ENCODE measurements around the gene TTC7B. TPM values are rescaled to one million over a fixed set of nuclear protein-coding genes. Genes with fewer than 3 reads are reported as not detected.

TTC7B gene
- total and polyA plus RNA-seq, 2 of the 8 experiments (the other 6 are each of a cell fraction or from before 2014, with no cell fraction given) = 23.7 to 34.0 TPM

DNA sequence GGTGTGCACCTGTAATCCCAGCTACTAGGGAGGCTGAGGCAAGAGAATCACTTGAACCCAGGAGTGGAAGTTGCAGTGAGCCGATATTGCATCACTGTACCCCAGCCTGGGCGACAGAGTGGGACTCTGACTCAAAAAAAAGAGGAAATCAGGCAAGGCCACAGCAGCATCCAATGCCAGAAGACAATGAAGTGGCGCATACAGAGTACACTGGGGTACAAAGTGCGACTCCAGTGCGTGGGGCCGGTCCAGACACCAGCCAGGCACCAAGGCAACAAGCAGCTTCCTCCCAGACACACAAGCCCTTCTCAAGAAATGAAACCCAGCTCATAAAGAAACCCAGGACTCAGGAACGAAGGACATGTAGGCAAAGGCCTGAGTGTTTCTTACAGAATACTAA is 28.2 kb downstream of the TTC7B start:
- H4K20me1 ChIP-seq (replicated peaks in 1 of 2; ENCODE audit: control insufficient read depth in 1 of 2, insufficient read depth in 2 of 2, low read length in 2 of 2) = peaks cover 0 to 1% of the 10 kb centered on the region in 2 experiments
- no peak overlapping the region for H3K56ac ChIP-seq (replicated peaks; ENCODE audit: insufficient read length, low read depth, low read length)
- no peak overlapping the region for H4K91ac ChIP-seq (replicated peaks; ENCODE audit: insufficient read length, low read length)
- no peak overlapping the region for H2BK15ac ChIP-seq (ENCODE audit: low read length)
- no peak overlapping the region for H3K14ac ChIP-seq (ENCODE audit: insufficient read length)
- no peaks in the 10 kb centered on the region for H3K9me3 ChIP-seq (ENCODE audit: insufficient read depth in 2 of 2, low read depth in 1 of 2, low read length in 1 of 2)
- CTCF ChIA-PET (ENCODE audit: partially characterized antibody) = interaction anchor here (0.7 to 7.5 kb wide), 5 partner anchors 13 to 29 kb away, joined by 3 to 59 read pairs (median 4); no protein-coding TSS in a partner anchor
- H3K23me2 ChIP-seq (ENCODE audit: low read depth, low read length) = no peaks in the 10 kb centered on the region
- H3K4ac ChIP-seq (replicated peaks; ENCODE audit: insufficient read length, low read depth, low read length) = no peak overlapping the region
- POLR2A ChIA-PET (ENCODE audit: partially characterized antibody) = no interaction called here
- H2BK5ac ChIP-seq (ENCODE audit: low read depth, low read length) = no peak overlapping the region
- no peak overlapping the region for H4K5ac ChIP-seq (ENCODE audit: insufficient read length, low read depth, low read length)
- H3K79me1 ChIP-seq (ENCODE audit: low read depth, low read length) = no peaks in the 10 kb centered on the region
- no peak overlapping the region for H2BK20ac ChIP-seq (ENCODE audit: low read length)
- H3K9ac ChIP-seq (replicated peaks in 1 of 4; ENCODE audit: extremely low read depth in 1 of 4, low read depth in 3 of 4, low read length in 3 of 4) = no peak overlapping the region
- H2AFZ ChIP-seq (ENCODE audit: low read length) = no peak overlapping the region
- no peaks in the 10 kb centered on the region; a peak in 2 of 7 replicates for H3K4me1 ChIP-seq (replicated peaks in 1 of 4; ENCODE audit: control insufficient read depth in 3 of 4, insufficient read depth in 4 of 4, low read length in 3 of 4)
- no peak overlapping the region for H3K23ac ChIP-seq (ENCODE audit: insufficient read length)
- no peak overlapping the region for H3K18ac ChIP-seq (ENCODE audit: extremely low read depth, low read length)
- H4K8ac ChIP-seq (ENCODE audit: extremely low read depth, insufficient read depth, low read length) = no peak overlapping the region
- WGBS, 2 experiments (ENCODE audit: extremely low coverage in 1 of 2, insufficient coverage in 1 of 2, insufficient read length in 1 of 2, insufficient replicate concordance in 2 of 2, low coverage in 1 of 2, low lambda C conversion rate in 2 of 2, missing lambda C conversion rate in 1 of 2) = 95% methylated on average over 7 of the region's 7 CpGs; no CpG with 5 or more reads in 1 of the 2 experiments
- no peaks in the 10 kb centered on the region for H3K36me3 ChIP-seq (ENCODE audit: control insufficient read depth in 2 of 4, insufficient read depth in 4 of 4, low read length in 3 of 4)
- H2BK120ac ChIP-seq (replicated peaks; ENCODE audit: low read depth, low read length) = no peak overlapping the region
- H2AK5ac ChIP-seq (ENCODE audit: low read depth, low read length) = no peak overlapping the region
- no peak overlapping the region for H3K27ac ChIP-seq (ENCODE audit: low read depth, low read length)
- no peak overlapping the region for H2BK12ac ChIP-seq (ENCODE audit: low read depth, low read length)
- no peaks in the 10 kb centered on the region for H3K79me2 ChIP-seq (ENCODE audit: control insufficient read depth in 1 of 2, insufficient read depth in 2 of 2, low read length in 2 of 2)
- no peaks in the 10 kb centered on the region; a peak in 1 of 7 replicates for H3K27me3 ChIP-seq (replicated peaks in 1 of 4; ENCODE audit: control insufficient read depth in 3 of 4, extremely low read depth in 1 of 4, insufficient read depth in 3 of 4, low read length in 3 of 4)
- no peak overlapping the region for H3K4me2 ChIP-seq (ENCODE audit: insufficient read depth in 1 of 2, low read depth in 2 of 2, low read length in 2 of 2)
- FAIRE-seq = no peak
- no peak for DNase-seq (ENCODE audit: low read depth in 1 of 2, low spot score in 2 of 2)
- H3K4me3 ChIP-seq (ENCODE audit: extremely low read depth in 1 of 4, insufficient read depth in 2 of 4, low read depth in 3 of 4, low read length in 4 of 4) = no peak overlapping the region
- TF ChIP-seq POLR2AphosphoS5 (IDR thresholded peaks at IDR 0.05; ENCODE audit: low read depth, low read length) (no peak), NANOG (IDR thresholded peaks at IDR 0.05; ENCODE audit: insufficient read depth, low read depth, low read length, poor library complexity, severe bottlenecking) (no peak), KDM5A (IDR thresholded peaks at IDR 0.05; ENCODE audit: low read length) (no peak), RFX5 (IDR thresholded peaks at IDR 0.05; ENCODE audit: borderline replicate concordance, low read depth, low read length) (no peak), KDM4A (IDR thresholded peaks at IDR 0.05; ENCODE audit: low read depth, low read length, severe bottlenecking) (no peak), FOSL1 (IDR thresholded peaks at IDR 0.05; ENCODE audit: insufficient read depth, low read depth, low read length) (no peak), EZH2 (IDR thresholded peaks at IDR 0.05; ENCODE audit: low read depth, low read length, severe bottlenecking) (no peak), RXRA (IDR thresholded peaks at IDR 0.05; ENCODE audit: insufficient read depth, low read depth, low read length) (no peak), YY1 (IDR thresholded peaks at IDR 0.05; ENCODE audit: low read depth, low read length) (no peak), SAP30 (IDR thresholded peaks at IDR 0.05; ENCODE audit: insufficient read depth, insufficient replicate concordance, low read length) (no peak)
- TF ChIP-seq, protein P1, sequence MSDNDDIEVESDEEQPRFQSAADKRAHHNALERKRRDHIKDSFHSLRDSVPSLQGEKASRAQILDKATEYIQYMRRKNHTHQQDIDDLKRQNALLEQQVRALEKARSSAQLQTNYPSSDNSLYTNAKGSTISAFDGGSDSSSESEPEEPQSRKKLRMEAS (IDR thresholded peaks at IDR 0.05) = no peak
- TF ChIP-seq, protein P2, sequence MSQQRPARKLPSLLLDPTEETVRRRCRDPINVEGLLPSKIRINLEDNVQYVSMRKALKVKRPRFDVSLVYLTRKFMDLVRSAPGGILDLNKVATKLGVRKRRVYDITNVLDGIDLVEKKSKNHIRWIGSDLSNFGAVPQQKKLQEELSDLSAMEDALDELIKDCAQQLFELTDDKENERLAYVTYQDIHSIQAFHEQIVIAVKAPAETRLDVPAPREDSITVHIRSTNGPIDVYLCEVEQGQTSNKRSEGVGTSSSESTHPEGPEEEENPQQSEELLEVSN (IDR thresholded peaks at IDR 0.05) = no peak
